Progenitor cell of endocrine pancreas (in vitro differentiated cells): ENCODE measurements around the gene MT1B. TPM values are rescaled to one million over a fixed set of nuclear protein-coding genes. Genes with fewer than 3 reads are reported as not detected.

Experiments
- DNase-seq: peaks from one replicate; pipeline ENCODE4 v3.0.0; 2021; ENCODE audit warnings: low spot score; ENCODE audit not compliant: unreplicated experiment
- H3K27ac Mint-ChIP-seq: 2 replicates; pipeline ENCODE4 v1.8.0; 2021; ENCODE audit warnings: mild to moderate bottlenecking, moderate library complexity, mixed read lengths
- H3K27me3 Mint-ChIP-seq: 2 replicates; pipeline ENCODE4 v1.8.0; 2021; ENCODE audit warnings: mixed read lengths
- H3K36me3 Mint-ChIP-seq: 2 replicates; pipeline ENCODE4 v1.8.0; 2022; ENCODE audit warnings: mixed read lengths; ENCODE audit not compliant: insufficient read depth
- H3K4me1 Mint-ChIP-seq: 2 replicates; pipeline ENCODE4 v1.8.0; 2021; ENCODE audit warnings: low read depth, mixed read lengths
- H3K4me3 Mint-ChIP-seq: 2 replicates; pipeline ENCODE4 v1.8.0; 2021; ENCODE audit warnings: low read depth, mild to moderate bottlenecking, moderate library complexity, mixed read lengths
- H3K9me3 Mint-ChIP-seq: 2 replicates; pipeline ENCODE4 v1.8.0; 2021; ENCODE audit warnings: low read depth, mixed read lengths
- CTCF ChIP-seq: fragments of 200-600 bp; sonication (generic); IDR thresholded peaks from one replicate; pipeline ENCODE4 v1.5.0; 2021; ENCODE audit warnings: antibody characterized with exemption, mild to moderate bottlenecking; ENCODE audit not compliant: unreplicated experiment
- total RNA-seq: library from RNA; stranded (reverse); gene quantifications from 2 replicates; pipeline ENCODE4 v1.2.1, GENCODE V29; 2021

MT1B gene
- total RNA-seq, 1 donor from 2014 or later = not detected

- Mint-ChIP-seq H3K9me3 (peaks cover 6% of the 10 kb centered on the region), H3K27ac (no peak overlapping the region), H3K36me3 (peaks cover 3% of the 10 kb centered on the region), H3K4me3 (no peak overlapping the region), H3K27me3 (peaks cover 79% of the 10 kb centered on the region), H3K4me1 (no peaks in the 10 kb centered on the region)
- no peak for TF ChIP-seq CTCF
- DNase-seq = no peak
These were observed 31.9 kb downstream of the MT1B start for GRCh38 chr16:56683424-56684172.

GRCh38 chr16:56684256-56684925 lies 32.7 kb downstream of the MT1B start:
- no peak overlapping the region for H3K27ac Mint-ChIP-seq
- no peaks in the 10 kb centered on the region for H3K4me1 Mint-ChIP-seq
- no peak for DNase-seq
- H3K27me3 Mint-ChIP-seq = peaks cover 78% of the 10 kb centered on the region
- H3K36me3 Mint-ChIP-seq = peaks cover 3% of the 10 kb centered on the region
- H3K9me3 Mint-ChIP-seq = peaks cover 6% of the 10 kb centered on the region
- no peak for TF ChIP-seq CTCF
- no peak overlapping the region for H3K4me3 Mint-ChIP-seq

- H3K9me3 Mint-ChIP-seq = peaks cover 6% of the 10 kb centered on the region
- peaks cover 77% of the 10 kb centered on the region for H3K27me3 Mint-ChIP-seq
- no peak for TF ChIP-seq CTCF
- DNase-seq = no peak
- peaks cover 3% of the 10 kb centered on the region for H3K36me3 Mint-ChIP-seq
- no peak overlapping the region for H3K27ac Mint-ChIP-seq
- H3K4me1 Mint-ChIP-seq = no peaks in the 10 kb centered on the region
- no peak overlapping the region for H3K4me3 Mint-ChIP-seq
These were observed 33.4 kb downstream of the MT1B start for GRCh38 chr16:56684926-56685590.

GRCh38 chr16:56686758-56687157 lies 35.1 kb downstream of the MT1B start:
- Mint-ChIP-seq H3K27ac (no peak overlapping the region), H3K4me1 (no peaks in the 10 kb centered on the region), H3K9me3 (peaks cover 6% of the 10 kb centered on the region), H3K27me3 (peaks cover 66% of the 10 kb centered on the region), H3K36me3 (peaks cover 3% of the 10 kb centered on the region), H3K4me3 (no peak overlapping the region)
- DNase-seq = no peak
- TF ChIP-seq CTCF = no peak

- Mint-ChIP-seq H3K9me3 (peaks cover 6% of the 10 kb centered on the region), H3K27ac (no peak overlapping the region), H3K36me3 (peaks cover 3% of the 10 kb centered on the region), H3K4me3 (no peak overlapping the region), H3K4me1 (no peaks in the 10 kb centered on the region), H3K27me3 (peaks cover 50% of the 10 kb centered on the region)
- no peak for TF ChIP-seq CTCF
- DNase-seq = no peak
These were observed 37.1 kb downstream of the MT1B start for GRCh38 chr16:56688762-56689161.
